ENCODE data around the gene NCCRP1.

Gene NCCRP1

DNA sequence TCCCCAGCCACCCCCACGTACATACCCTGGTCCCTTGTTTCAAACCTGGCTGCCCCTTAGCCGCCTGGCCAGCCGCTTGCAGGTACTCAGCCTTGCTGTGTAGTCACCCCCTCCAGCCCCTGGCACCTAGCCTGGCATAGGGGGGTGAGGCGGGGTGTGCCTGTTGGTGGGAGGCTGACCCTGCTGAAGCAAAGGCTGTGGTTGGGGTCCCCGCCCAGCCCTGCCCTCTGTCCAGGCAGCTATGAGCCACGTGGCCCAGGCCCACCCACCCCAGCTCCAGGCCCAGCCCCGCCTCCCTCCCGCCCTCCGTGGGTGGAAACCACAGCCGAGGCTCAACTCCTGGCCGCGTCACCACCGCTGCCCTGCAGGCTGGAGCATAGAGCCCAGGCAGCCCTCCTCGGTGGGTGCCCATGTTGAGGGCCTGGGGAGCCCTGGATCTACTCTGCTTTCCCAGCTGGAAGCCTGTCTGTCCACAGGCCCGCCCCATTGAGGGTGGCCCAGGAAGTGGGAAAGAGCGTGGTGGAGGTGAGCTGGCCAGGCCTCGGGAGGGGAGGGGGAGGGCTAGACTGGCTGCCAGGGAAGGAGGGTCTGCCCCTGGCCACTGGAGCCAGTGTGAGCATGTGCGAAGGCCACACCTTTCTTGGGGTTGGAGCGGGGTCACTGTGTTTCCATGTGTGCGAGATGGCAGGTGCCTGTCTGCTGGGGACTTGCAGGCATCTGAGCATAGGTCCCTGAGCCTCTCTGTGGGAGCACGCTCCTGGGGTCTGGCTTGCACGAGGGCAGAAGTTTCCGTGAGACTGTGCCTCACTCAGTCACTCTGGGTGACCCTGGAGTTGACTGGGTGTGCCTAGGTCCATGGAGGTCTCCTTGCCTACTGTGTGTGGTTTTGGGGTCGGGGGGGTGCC, 40.2 kb upstream of the NCCRP1 start:
- Histone ChIP-seq H3K9me3 (replicated peaks; ENCODE audit: low read length) (no peaks in the 10 kb centered on the region), H3K4me2 (ENCODE audit: low read length) (peak overlapping the region; percentile 66), H3K4me1 (ENCODE audit: control insufficient read depth, insufficient read depth, low read length) (peaks cover 28% of the 10 kb centered on the region), H3K4me3 (ENCODE audit: low read length) (no peak overlapping the region), H3K36me3 (ENCODE audit: insufficient read depth, low read length) (no peaks in the 10 kb centered on the region), H3K27me3 (ENCODE audit: control insufficient read depth, insufficient read depth, low read length) (no peaks in the 10 kb centered on the region), H3K9ac (ENCODE audit: low read depth, low read length) (no peak overlapping the region)

GRCh38 chr19:39157275-39157996, 39.3 kb upstream of the NCCRP1 start:
- no peak overlapping the region for H3K4me3 ChIP-seq (ENCODE audit: low read length)
- no peaks in the 10 kb centered on the region for H3K27me3 ChIP-seq (ENCODE audit: control insufficient read depth, insufficient read depth, low read length)
- no peak overlapping the region for H3K4me2 ChIP-seq (ENCODE audit: low read length)
- H3K9ac ChIP-seq (ENCODE audit: low read depth, low read length): no peak overlapping the region
- no peaks in the 10 kb centered on the region for H3K9me3 ChIP-seq (replicated peaks; ENCODE audit: low read length)
- H3K4me1 ChIP-seq (ENCODE audit: control insufficient read depth, insufficient read depth, low read length): peaks cover 28% of the 10 kb centered on the region
- H3K36me3 ChIP-seq (ENCODE audit: insufficient read depth, low read length): no peaks in the 10 kb centered on the region

DNA sequence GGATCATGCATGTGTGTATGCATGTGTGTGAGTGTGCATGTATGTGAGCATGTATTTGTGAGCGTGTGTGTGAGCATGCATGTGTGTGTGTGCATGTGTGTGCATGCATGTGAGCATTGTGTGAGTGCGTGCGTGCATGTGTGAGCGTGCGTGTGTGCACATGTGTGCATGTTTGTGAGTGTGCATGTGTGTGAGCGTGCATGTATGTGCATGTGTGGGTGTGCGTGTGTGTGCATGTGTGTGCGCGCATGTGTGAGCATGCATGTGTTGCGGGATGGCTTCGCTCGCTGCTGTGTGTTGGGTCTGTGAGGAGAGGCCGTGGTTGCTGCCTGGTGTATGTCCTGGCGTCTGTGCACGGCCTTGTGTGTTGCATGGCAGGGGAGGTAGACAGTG, 38.8 kb upstream of the NCCRP1 start:
- no peaks in the 10 kb centered on the region for H3K36me3 ChIP-seq (ENCODE audit: insufficient read depth, low read length)
- no peaks in the 10 kb centered on the region for H3K9me3 ChIP-seq (replicated peaks; ENCODE audit: low read length)
- H3K4me1 ChIP-seq (ENCODE audit: control insufficient read depth, insufficient read depth, low read length): peaks cover 28% of the 10 kb centered on the region
- no peak overlapping the region for H3K4me3 ChIP-seq (ENCODE audit: low read length)
- H3K9ac ChIP-seq (ENCODE audit: low read depth, low read length): no peak overlapping the region
- H3K27me3 ChIP-seq (ENCODE audit: control insufficient read depth, insufficient read depth, low read length): no peaks in the 10 kb centered on the region
- H3K4me2 ChIP-seq (ENCODE audit: low read length): no peak overlapping the region

DNA sequence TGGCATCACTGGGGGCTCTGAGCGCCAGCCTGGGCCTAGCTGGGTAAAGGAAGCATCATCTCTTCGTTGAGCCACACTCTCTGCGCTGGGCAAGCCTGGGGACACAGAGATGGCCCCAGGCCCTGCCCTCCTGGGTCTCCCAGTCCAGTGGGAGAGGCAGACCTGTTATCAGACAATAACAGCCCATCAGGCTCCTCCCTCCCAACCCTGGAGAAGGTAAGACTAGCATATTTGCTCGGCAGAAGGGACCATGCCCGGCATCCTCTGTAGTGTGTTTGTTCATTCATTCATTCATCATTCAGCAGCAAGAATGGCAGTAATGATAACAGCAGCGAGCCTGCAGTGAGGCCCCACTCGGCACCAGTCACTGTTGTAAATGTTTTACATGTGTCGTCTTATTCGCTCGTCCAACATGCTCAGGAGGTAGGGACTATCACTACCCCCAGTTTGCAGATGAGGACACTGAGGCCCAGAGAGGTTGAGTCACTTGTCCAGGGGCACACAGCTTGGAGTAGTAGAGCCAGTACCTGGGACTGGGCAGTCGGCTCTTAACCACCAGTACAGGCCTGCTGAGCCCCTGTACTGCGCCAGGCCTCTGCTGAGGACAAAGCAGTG, 38.0 kb upstream of the NCCRP1 start:
- Histone ChIP-seq H3K9ac (ENCODE audit: low read depth, low read length) (no peak overlapping the region), H3K4me2 (ENCODE audit: low read length) (no peak overlapping the region), H3K9me3 (replicated peaks; ENCODE audit: low read length) (no peaks in the 10 kb centered on the region), H3K36me3 (ENCODE audit: insufficient read depth, low read length) (no peaks in the 10 kb centered on the region), H3K4me1 (ENCODE audit: control insufficient read depth, insufficient read depth, low read length) (peaks cover 28% of the 10 kb centered on the region), H3K27me3 (ENCODE audit: control insufficient read depth, insufficient read depth, low read length) (no peaks in the 10 kb centered on the region), H3K4me3 (ENCODE audit: low read length) (no peak overlapping the region)

GRCh38 chr19:39160523-39160861, 36.3 kb upstream of the NCCRP1 start:
- Histone ChIP-seq H3K9ac (ENCODE audit: low read depth, low read length) (no peak overlapping the region), H3K4me3 (ENCODE audit: low read length) (no peak overlapping the region), H3K27me3 (ENCODE audit: control insufficient read depth, insufficient read depth, low read length) (no peaks in the 10 kb centered on the region), H3K4me2 (ENCODE audit: low read length) (no peak overlapping the region), H3K4me1 (ENCODE audit: control insufficient read depth, insufficient read depth, low read length) (peaks cover 28% of the 10 kb centered on the region), H3K36me3 (ENCODE audit: insufficient read depth, low read length) (no peaks in the 10 kb centered on the region), H3K9me3 (replicated peaks; ENCODE audit: low read length) (no peaks in the 10 kb centered on the region)

DNA sequence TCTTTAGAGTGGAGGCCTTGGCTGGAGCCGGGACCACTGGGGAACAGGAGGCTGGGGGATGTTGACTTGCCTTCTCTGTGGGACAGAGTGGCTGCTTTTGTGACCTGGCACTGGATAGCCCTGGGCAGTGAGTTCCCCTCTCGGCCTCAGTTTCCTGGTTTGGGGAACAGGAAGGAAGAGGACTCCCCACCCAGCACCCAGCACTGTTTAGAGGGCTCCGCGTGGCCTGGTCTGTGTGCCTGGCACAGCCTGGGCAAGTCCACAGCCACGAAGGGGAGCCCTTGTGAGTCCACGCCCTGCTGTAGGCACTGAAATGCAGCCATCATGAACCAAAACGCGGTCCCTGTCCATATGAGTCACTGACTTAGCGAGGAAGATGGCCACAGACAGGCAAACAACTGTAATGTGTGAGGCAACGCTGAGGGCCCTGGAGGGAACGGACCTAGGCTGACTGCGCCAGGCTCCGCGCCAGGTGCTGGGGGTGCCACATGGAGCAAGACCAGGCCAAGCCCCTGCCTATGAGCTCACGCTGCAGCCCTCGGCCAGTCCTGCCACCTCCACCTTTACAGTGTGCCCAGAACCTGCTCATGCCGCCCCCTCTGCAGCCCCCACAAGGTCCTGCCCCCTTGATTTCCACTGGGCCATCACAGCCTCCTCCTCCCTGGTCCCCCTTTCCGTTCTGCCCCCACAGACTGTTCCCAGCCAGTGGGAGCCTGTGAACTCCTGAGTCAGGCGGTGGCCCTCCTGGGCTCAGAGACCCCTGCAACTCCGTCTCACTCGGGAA, 35.7 kb upstream of the NCCRP1 start:
- no peaks in the 10 kb centered on the region for H3K36me3 ChIP-seq (ENCODE audit: insufficient read depth, low read length)
- no peak overlapping the region for H3K4me3 ChIP-seq (ENCODE audit: low read length)
- H3K9ac ChIP-seq (ENCODE audit: low read depth, low read length): no peak overlapping the region

GRCh38 chr19:39162441-39163043, 34.2 kb upstream of the NCCRP1 start:
- H3K4me1 ChIP-seq (ENCODE audit: control insufficient read depth, insufficient read depth, low read length): peaks cover 16% of the 10 kb centered on the region
- H3K4me2 ChIP-seq (ENCODE audit: low read length): no peak overlapping the region
- no peaks in the 10 kb centered on the region for H3K36me3 ChIP-seq (ENCODE audit: insufficient read depth, low read length)
- H3K9ac ChIP-seq (ENCODE audit: low read depth, low read length): no peak overlapping the region
- H3K9me3 ChIP-seq (replicated peaks; ENCODE audit: low read length): no peaks in the 10 kb centered on the region
- no peaks in the 10 kb centered on the region for H3K27me3 ChIP-seq (ENCODE audit: control insufficient read depth, insufficient read depth, low read length)
- no peak overlapping the region for H3K4me3 ChIP-seq (ENCODE audit: low read length)

More for the DNA sequence above, 35.7 kb upstream of the NCCRP1 start:
- H3K27me3 ChIP-seq (ENCODE audit: control insufficient read depth, insufficient read depth, low read length): no peaks in the 10 kb centered on the region
- no peak overlapping the region for H3K4me2 ChIP-seq (ENCODE audit: low read length)
- H3K4me1 ChIP-seq (ENCODE audit: control insufficient read depth, insufficient read depth, low read length): peaks cover 26% of the 10 kb centered on the region
- H3K9me3 ChIP-seq (replicated peaks; ENCODE audit: low read length): no peaks in the 10 kb centered on the region

DNA sequence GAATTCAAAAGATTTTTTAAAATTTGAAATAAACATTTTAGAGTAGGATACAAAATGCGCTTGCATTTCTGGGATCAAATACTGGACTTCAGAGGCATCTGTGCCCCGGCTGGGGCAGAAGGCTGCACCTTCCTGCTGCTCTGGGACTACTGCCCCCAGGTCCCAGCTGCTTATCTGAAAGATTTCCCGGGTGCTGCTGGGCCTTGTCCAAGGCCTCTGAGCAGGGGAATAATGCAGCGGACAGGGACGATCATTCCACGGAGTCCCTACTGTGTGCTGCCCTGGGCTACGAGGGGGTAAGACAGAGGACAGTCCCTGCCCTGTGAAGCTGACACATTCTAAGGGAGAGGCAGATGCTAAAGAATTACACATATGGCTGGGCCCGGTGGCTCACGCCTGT, 33.1 kb upstream of the NCCRP1 start:
- Histone ChIP-seq H3K4me2 (ENCODE audit: low read length) (no peak overlapping the region), H3K36me3 (ENCODE audit: insufficient read depth, low read length) (no peaks in the 10 kb centered on the region), H3K9ac (ENCODE audit: low read depth, low read length) (no peak overlapping the region), H3K4me1 (ENCODE audit: control insufficient read depth, insufficient read depth, low read length) (peaks cover 16% of the 10 kb centered on the region), H3K9me3 (replicated peaks; ENCODE audit: low read length) (no peaks in the 10 kb centered on the region), H3K27me3 (ENCODE audit: control insufficient read depth, insufficient read depth, low read length) (no peaks in the 10 kb centered on the region), H3K4me3 (ENCODE audit: low read length) (no peak overlapping the region)

DNA sequence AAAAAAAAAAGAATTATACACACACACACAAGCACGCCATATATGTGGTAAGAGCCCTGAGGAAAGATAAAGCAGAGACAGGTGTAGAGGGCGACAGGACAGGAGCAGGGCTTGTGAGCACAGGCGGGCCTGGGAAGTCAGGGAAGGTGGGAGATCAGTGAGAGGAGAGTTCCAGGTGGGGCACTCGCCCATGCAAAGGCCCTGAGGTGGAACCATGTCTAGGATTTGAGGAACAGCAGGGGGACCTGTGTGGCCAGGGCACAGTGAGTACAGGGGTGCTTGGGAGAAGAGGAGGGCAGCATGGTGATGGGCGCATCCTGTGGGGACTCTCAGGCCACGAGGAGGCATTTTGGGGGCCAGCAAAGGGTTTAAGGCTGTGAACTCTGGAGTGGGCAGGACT, 32.5 kb upstream of the NCCRP1 start:
- Histone ChIP-seq H3K4me1 (ENCODE audit: control insufficient read depth, insufficient read depth, low read length) (peaks cover 16% of the 10 kb centered on the region), H3K27me3 (ENCODE audit: control insufficient read depth, insufficient read depth, low read length) (no peaks in the 10 kb centered on the region), H3K9me3 (replicated peaks; ENCODE audit: low read length) (no peaks in the 10 kb centered on the region)

DNA sequence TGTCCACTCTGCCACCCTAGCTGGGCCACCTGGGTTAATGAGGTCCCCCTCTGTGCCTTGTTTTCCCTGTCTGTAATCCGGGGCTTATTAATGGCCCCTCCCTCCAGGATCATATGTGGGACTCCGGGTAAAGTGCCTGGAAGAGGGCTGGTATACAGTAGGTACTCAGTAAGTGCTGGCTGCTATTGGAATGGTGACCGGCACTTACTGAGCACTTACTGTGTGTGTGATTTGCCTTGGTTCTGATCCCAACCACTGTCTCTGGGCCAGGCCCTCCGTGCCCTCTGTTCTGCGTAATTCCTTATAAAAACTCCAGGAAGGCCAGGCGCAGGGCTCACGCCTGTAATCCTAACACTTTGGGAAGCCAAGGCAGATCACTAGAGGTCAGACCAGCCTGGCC, 30.9 kb upstream of the NCCRP1 start:
- Histone ChIP-seq H3K9me3 (replicated peaks; ENCODE audit: low read length) (no peaks in the 10 kb centered on the region), H3K4me2 (ENCODE audit: low read length) (no peak overlapping the region), H3K4me3 (ENCODE audit: low read length) (no peak overlapping the region), H3K27me3 (ENCODE audit: control insufficient read depth, insufficient read depth, low read length) (no peaks in the 10 kb centered on the region), H3K4me1 (ENCODE audit: control insufficient read depth, insufficient read depth, low read length) (peaks cover 6% of the 10 kb centered on the region), H3K9ac (ENCODE audit: low read depth, low read length) (no peak overlapping the region), H3K36me3 (ENCODE audit: insufficient read depth, low read length) (no peaks in the 10 kb centered on the region)

More for the DNA sequence above, 32.5 kb upstream of the NCCRP1 start:
- Histone ChIP-seq H3K4me3 (ENCODE audit: low read length) (no peak overlapping the region), H3K36me3 (ENCODE audit: insufficient read depth, low read length) (no peaks in the 10 kb centered on the region), H3K4me2 (ENCODE audit: low read length) (no peak overlapping the region), H3K9ac (ENCODE audit: low read depth, low read length) (no peak overlapping the region)
